Measurements from ENCODE around the gene DNASE2B. TPM values are rescaled to one million over a fixed set of nuclear protein-coding genes. Genes with fewer than 3 reads are reported as not detected.

Gene DNASE2B
- total RNA-seq, 1 donor from 2014 or later: not detected

DNA sequence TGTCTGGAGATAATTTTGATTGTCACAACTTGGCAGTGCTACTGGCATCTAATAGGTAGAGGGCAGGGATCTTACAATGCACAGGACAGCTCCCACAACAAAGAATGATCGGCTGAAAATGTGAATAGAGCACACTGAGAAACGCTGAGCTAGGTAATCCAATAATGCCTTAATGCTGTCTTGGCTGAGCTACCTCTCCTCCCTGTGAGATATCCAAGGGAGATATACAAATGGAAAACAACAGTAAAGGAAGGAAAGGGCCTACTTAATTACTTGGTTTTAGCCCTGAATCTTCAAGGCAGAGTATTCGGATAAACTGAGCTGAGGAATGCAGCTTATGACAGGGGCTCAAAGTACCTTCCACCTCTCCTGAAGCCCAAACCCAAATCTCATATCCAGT lies 2.9 kb downstream of the DNASE2B start:
- Mint-ChIP-seq H3K4me3 (ENCODE audit: unreplicated experiment) (no peak overlapping the region), H3K27me3 (ENCODE audit: low read depth) (no peaks in the 10 kb centered on the region), H3K36me3 (ENCODE audit: low read depth) (peaks cover 1% of the 10 kb centered on the region), H3K4me1 (ENCODE audit: low read depth) (no peaks in the 10 kb centered on the region), H3K27ac (ENCODE audit: unreplicated experiment) (no peak overlapping the region), H3K9me3 (ENCODE audit: low read depth) (no peaks in the 10 kb centered on the region)
- TF ChIP-seq, protein P1, sequence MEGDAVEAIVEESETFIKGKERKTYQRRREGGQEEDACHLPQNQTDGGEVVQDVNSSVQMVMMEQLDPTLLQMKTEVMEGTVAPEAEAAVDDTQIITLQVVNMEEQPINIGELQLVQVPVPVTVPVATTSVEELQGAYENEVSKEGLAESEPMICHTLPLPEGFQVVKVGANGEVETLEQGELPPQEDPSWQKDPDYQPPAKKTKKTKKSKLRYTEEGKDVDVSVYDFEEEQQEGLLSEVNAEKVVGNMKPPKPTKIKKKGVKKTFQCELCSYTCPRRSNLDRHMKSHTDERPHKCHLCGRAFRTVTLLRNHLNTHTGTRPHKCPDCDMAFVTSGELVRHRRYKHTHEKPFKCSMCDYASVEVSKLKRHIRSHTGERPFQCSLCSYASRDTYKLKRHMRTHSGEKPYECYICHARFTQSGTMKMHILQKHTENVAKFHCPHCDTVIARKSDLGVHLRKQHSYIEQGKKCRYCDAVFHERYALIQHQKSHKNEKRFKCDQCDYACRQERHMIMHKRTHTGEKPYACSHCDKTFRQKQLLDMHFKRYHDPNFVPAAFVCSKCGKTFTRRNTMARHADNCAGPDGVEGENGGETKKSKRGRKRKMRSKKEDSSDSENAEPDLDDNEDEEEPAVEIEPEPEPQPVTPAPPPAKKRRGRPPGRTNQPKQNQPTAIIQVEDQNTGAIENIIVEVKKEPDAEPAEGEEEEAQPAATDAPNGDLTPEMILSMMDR (IDR thresholded peaks at IDR 0.05): no peak
- DNase-seq (ENCODE audit: low spot score): no peak

DNA sequence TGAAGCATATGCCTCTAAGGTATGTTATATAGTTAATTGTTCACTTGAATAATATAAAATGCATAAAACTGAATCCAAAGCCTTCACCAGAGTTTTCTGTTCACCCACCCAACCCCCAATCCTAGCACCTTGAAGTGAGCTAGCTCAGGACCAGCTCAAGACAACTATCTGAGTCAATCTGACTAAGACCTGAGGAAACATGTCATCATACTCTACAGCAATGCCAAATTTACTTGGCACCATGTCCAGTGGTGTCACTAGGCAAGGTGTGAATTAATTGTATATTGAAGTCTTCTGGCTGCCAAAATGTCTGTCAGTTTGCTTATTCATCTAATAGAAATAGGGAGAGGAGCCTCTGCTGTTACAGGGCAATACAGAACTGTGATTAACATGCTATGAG lies 3.8 kb downstream of the DNASE2B start:
- H3K9me3 Mint-ChIP-seq (ENCODE audit: low read depth): no peaks in the 10 kb centered on the region
- no peak overlapping the region for H3K4me3 Mint-ChIP-seq (ENCODE audit: unreplicated experiment)
- H3K27ac Mint-ChIP-seq (ENCODE audit: unreplicated experiment): no peak overlapping the region
- no peaks in the 10 kb centered on the region for H3K4me1 Mint-ChIP-seq (ENCODE audit: low read depth)
- no peak for DNase-seq (ENCODE audit: low spot score)
- TF ChIP-seq, protein P1 (IDR thresholded peaks at IDR 0.05): no peak
- H3K36me3 Mint-ChIP-seq (ENCODE audit: low read depth): peaks cover 1% of the 10 kb centered on the region
- H3K27me3 Mint-ChIP-seq (ENCODE audit: low read depth): no peaks in the 10 kb centered on the region

DNA sequence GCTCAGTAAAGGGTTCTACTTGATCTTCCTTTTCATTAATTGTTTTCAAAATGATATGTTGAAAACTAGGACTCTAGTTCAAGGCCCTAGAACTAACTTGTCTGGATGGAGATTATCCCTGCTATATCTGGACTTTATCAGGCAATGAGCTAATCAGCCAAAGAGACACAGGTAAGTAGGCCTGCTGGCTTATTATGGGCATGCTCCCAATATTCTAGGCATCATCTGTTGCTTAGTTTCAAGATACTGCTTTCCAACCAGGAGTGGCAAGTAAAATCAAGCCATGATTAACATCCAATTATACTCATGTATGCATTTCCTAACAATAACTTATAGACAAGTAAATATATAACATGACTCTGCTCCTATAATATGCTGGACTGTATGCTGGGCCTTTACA lies 4.2 kb downstream of the DNASE2B start:
- Mint-ChIP-seq H3K9me3 (ENCODE audit: low read depth) (no peaks in the 10 kb centered on the region), H3K4me1 (ENCODE audit: low read depth) (no peaks in the 10 kb centered on the region), H3K4me3 (ENCODE audit: unreplicated experiment) (no peak overlapping the region), H3K27me3 (ENCODE audit: low read depth) (no peaks in the 10 kb centered on the region), H3K36me3 (ENCODE audit: low read depth) (peaks cover 1% of the 10 kb centered on the region), H3K27ac (ENCODE audit: unreplicated experiment) (no peak overlapping the region)
- no peak for DNase-seq (ENCODE audit: low spot score)
- TF ChIP-seq, protein P1 (IDR thresholded peaks at IDR 0.05): no peak

DNA sequence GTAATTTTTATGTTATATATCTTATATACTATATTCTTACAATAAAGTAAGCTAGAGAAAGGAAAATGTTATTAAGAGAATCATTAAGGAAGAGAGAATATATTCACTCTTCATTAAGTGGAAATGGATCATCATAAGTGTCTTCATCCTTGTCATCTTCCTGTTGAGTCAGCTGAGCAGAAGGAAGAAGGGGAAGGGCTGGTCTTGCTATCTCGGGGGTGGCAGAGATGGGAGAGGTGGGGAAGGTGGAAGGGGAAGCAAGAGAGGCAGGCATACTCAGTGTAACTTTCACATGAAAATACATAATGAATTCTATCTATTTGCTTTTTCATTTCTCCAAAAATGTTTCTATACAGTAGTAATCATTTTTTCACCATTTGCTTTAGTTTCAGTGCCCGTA lies 5.1 kb downstream of the DNASE2B start:
- DNase-seq (ENCODE audit: low spot score): no peak
- Mint-ChIP-seq H3K27ac (ENCODE audit: unreplicated experiment) (no peak overlapping the region), H3K36me3 (ENCODE audit: low read depth) (peaks cover 1% of the 10 kb centered on the region), H3K9me3 (ENCODE audit: low read depth) (no peaks in the 10 kb centered on the region), H3K27me3 (ENCODE audit: low read depth) (no peaks in the 10 kb centered on the region), H3K4me3 (ENCODE audit: unreplicated experiment) (no peak overlapping the region), H3K4me1 (ENCODE audit: low read depth) (no peaks in the 10 kb centered on the region)
- TF ChIP-seq, protein P1 (IDR thresholded peaks at IDR 0.05): no peak

DNA sequence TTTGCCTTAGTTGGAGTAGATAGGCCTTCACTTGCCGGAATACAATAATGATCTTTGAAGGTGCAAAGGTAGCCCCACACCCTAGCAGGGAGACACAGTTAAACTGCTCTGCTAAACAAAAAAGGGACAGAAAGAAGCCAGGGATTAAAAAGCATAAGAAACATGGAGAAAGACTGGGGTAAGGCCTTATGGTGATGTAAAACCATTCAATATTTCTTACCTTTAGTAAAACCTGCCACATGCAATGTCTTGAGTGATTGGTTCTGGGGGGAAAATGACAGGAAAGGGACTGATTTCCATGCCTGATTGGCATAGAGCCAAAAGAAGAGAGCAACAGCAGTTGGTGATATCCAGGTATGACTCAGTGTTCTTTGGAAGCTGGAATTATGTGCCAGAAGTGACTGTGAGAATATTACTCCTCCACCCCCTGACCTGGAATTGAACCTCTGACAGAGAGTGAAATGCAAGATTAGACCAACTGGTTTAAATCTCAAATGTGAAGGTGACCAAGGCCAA lies 8.1 kb downstream of the DNASE2B start:
- TF ChIP-seq, protein P1 (IDR thresholded peaks at IDR 0.05): no peak
- no peaks in the 10 kb centered on the region for H3K9me3 Mint-ChIP-seq (ENCODE audit: low read depth)
- H3K4me1 Mint-ChIP-seq (ENCODE audit: low read depth): no peaks in the 10 kb centered on the region
- H3K27me3 Mint-ChIP-seq (ENCODE audit: low read depth): no peaks in the 10 kb centered on the region
- no peak overlapping the region for H3K4me3 Mint-ChIP-seq (ENCODE audit: unreplicated experiment)
- peaks cover 1% of the 10 kb centered on the region for H3K36me3 Mint-ChIP-seq (ENCODE audit: low read depth)
- no peak overlapping the region for H3K27ac Mint-ChIP-seq (ENCODE audit: unreplicated experiment)
- DNase-seq (ENCODE audit: low spot score): no peak

Data from chondrocyte (in vitro differentiated cells).